ENCODE measurements around the gene DCAF12.

Gene DCAF12

GRCh38 chr9:34037626-34038025, 88.9 kb downstream of the DCAF12 start:
- H3K9ac ChIP-seq (ENCODE audit: low read length): no peak overlapping the region
- no peak overlapping the region for H3K27ac ChIP-seq (ENCODE audit: low read depth, low read length)
- no peaks in the 10 kb centered on the region for H3K27me3 ChIP-seq (ENCODE audit: control insufficient read depth, insufficient read depth, low read length)
- peaks cover 27% of the 10 kb centered on the region for H3K36me3 ChIP-seq (ENCODE audit: control insufficient read depth, insufficient read depth, low read length)
- peaks cover 8% of the 10 kb centered on the region for H3K9me3 ChIP-seq (ENCODE audit: control insufficient read depth, insufficient read depth, low read depth, low read length)
- no peak overlapping the region for H3K4me3 ChIP-seq (ENCODE audit: low read depth, low read length)
- no peaks in the 10 kb centered on the region for H3K4me1 ChIP-seq (ENCODE audit: control insufficient read depth, insufficient read depth, low read length)

GRCh38 chr9:34036625-34037024, 89.9 kb downstream of the DCAF12 start:
- Histone ChIP-seq H3K36me3 (ENCODE audit: control insufficient read depth, insufficient read depth, low read length) (peaks cover 18% of the 10 kb centered on the region), H3K27ac (ENCODE audit: low read depth, low read length) (no peak overlapping the region), H3K4me1 (ENCODE audit: control insufficient read depth, insufficient read depth, low read length) (no peaks in the 10 kb centered on the region), H3K9ac (ENCODE audit: low read length) (no peak overlapping the region), H3K4me3 (ENCODE audit: low read depth, low read length) (no peak overlapping the region), H3K9me3 (ENCODE audit: control insufficient read depth, insufficient read depth, low read depth, low read length) (peaks cover 8% of the 10 kb centered on the region), H3K27me3 (ENCODE audit: control insufficient read depth, insufficient read depth, low read length) (no peaks in the 10 kb centered on the region)
